Measurements from ENCODE around the gene CMIP.

The CMIP gene

GRCh38 chr16:81517629-81518438 lies 73.2 kb downstream of the CMIP start:
- no peak overlapping the region for H3K4me3 ChIP-seq (ENCODE audit: low read depth, low read length)
- no peak for TF ChIP-seq CTCF (IDR thresholded peaks at IDR 0.05; ENCODE audit: low read depth, low read length, missing control alignments)
- no peak for DNase-seq (ENCODE audit: low read depth)

DNA sequence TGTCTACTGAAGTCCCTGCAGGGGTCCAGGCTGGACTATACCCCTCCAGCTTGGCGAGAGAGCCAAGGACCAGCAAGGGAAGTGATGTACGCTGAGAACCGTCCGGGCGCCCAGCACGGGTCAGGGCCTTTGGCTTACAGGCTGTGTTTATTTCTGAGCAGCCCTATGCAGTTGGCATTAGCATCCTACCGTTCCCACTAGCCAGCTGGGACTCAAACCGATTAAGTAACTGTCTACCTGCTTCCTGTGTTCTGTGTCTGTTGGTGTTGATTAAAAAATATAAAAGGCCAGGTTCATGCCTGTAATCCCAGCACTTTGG lies 73.8 kb downstream of the CMIP start:
- H3K4me3 ChIP-seq (ENCODE audit: low read depth, low read length), result no peak overlapping the region
- no peak for TF ChIP-seq CTCF (IDR thresholded peaks at IDR 0.05; ENCODE audit: low read depth, low read length, missing control alignments)
- DNase-seq (ENCODE audit: low read depth), result no peak

DNA sequence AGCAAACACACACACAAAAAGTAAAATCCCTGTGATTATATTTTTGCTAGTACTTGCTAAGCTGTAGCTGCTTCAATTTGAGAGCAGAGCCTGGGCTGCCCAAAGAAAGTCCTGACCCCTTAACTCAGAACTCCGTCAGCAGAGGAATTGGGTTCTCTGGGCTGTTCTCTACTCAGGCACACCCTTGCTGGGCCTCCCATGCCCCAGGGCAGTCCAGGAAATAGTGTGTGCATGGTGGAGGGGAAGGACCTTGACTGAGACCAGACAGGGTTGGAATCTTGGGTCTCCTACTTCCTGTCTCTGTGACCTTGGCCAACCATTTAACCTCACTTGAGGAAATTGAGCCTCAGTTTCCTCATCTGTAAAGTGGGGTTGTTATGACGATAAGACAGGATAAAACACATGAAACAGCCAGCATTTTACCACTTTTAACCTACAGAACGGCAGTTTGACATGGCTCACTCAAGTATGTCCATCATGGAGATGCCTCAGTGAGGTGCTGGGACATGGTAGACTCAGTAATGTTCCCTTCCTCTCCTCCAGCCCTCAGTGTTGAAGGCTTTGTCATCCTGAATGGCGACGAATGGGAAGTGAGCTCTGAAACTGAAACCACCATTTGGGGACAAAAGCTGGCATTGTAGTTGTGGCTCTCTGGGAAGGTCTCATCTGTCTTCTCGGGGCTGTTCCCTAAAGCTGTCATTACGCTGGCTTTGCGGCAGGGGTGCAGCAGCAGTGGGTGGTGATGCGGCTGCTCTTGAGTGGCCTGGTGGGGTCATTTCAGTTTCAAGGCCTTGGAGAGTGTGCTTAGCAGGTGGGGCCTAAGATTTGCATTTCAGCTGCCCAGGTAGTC lies 74.9 kb downstream of the CMIP start:
- TF ChIP-seq CTCF (IDR thresholded peaks at IDR 0.05; ENCODE audit: low read depth, low read length, missing control alignments), result no peak
- DNase-seq (ENCODE audit: low read depth), result no peak
- H3K4me3 ChIP-seq (ENCODE audit: low read depth, low read length), result no peak overlapping the region

- H3K4me3 ChIP-seq (ENCODE audit: low read depth, low read length), result no peak overlapping the region
- TF ChIP-seq CTCF (IDR thresholded peaks at IDR 0.05; ENCODE audit: low read depth, low read length, missing control alignments), result no peak
- no peak for DNase-seq (ENCODE audit: low read depth)
These were observed 75.5 kb downstream of the CMIP start for GRCh38 chr16:81520151-81520470.

DNA sequence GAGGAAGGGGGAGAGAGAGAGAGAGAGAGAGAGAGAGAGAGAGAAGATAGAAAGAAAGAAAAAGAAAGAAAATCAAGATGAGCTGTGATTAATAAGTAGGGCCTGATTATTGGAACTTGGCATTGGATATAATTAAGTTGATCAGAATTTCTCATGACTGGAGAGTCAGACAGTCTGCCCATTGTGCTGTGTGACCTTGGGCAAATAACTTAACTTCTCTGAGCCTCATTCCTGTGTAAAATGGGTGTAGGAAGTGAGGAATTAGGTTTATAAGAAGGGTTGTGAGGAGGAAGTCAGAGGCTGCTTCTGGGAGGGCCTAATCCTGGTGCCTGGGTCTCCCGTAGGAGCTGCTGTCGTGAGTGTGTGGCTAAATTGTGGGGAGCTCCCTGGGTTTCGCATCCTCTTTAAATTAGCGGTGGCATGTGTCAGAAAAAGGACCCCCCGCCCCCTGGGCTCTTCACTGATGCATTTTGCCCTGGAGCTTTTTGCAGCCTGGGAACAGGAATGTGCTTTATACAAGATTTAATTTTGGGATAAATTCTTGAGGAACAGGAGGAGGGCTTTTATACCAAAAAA lies 76.0 kb downstream of the CMIP start:
- no peak for TF ChIP-seq CTCF (IDR thresholded peaks at IDR 0.05; ENCODE audit: low read depth, low read length, missing control alignments)
- no peak overlapping the region for H3K4me3 ChIP-seq (ENCODE audit: low read depth, low read length)
- no peak for DNase-seq (ENCODE audit: low read depth)

DNA sequence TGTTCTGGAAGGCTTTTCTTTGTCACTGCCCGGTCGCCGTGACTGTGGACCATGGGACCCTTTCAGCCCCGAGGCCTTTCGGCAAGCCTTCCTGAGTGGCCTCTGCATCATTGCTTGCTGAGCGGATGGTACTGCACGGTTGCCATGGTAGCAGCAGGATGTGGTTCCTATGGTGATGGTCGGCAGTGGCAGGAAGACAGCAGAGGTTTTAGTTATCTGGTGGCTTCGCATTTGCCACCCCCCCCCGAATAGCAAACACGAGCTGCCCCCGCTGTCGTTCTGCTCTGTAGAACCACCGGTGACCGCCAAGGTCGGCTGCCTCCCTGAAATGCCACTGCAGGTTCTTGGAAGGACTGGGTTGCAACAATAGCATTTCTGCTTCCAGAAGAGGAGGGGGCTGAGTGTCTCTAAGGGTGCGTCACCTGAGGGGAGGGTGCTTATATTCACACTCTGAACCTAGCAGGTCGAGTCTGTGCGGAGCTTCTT lies 76.6 kb downstream of the CMIP start:
- H3K4me3 ChIP-seq (ENCODE audit: low read depth, low read length), result no peak overlapping the region
- TF ChIP-seq CTCF (IDR thresholded peaks at IDR 0.05; ENCODE audit: low read depth, low read length, missing control alignments), result no peak
- peak; percentile 61 for DNase-seq (ENCODE audit: low read depth)

Measured in GM12864 (cell line).